MCF 10A (cell line): ENCODE results near the gene MYL6B. TPM values are rescaled to one million over a fixed set of nuclear protein-coding genes. Genes with fewer than 3 reads are reported as not detected.

Source experiments
- BruUV-seq: library from RNA; stranded (reverse); fragments of 400-500 nt; replicated peaks from 2 replicates; lab custom pipeline; 2021; lab: Mats Ljungman, UMichigan
- CTCF ChIA-PET: fragments of 300-600 bp; sonication (Branson Sonifier 250); formaldehyde crosslinking; extraction: SDS; loops from one replicate; lab custom pipeline; 2021; ENCODE audit warnings: antibody characterized with exemption, inconsistent platforms; lab: Yijun Ruan, JAX
- POLR2A ChIA-PET: fragments of 300-600, 350-650 bp; sonication (Branson Sonifier 250); formaldehyde crosslinking; extraction: SDS; loops from one replicate; lab custom pipeline; 2020; ENCODE audit warnings: antibody characterized with exemption, inconsistent platforms; lab: Yijun Ruan, JAX
- DNase-seq: peaks from one replicate; pipeline ENCODE4 v3.0.0-alpha.2; 2018; ENCODE audit not compliant: unreplicated experiment
- H3K27ac Mint-ChIP-seq: one replicate; pipeline ENCODE4 v1.8.0; 2022; ENCODE audit warnings: mild to moderate bottlenecking, low read depth, mixed read lengths; ENCODE audit not compliant: unreplicated experiment
- H3K27me3 Mint-ChIP-seq: one replicate; pipeline ENCODE4 v1.8.0; 2022; ENCODE audit warnings: mixed read lengths; ENCODE audit not compliant: insufficient read depth, unreplicated experiment
- H3K36me3 Mint-ChIP-seq: one replicate; pipeline ENCODE4 v1.8.0; 2022; ENCODE audit warnings: mild to moderate bottlenecking, moderate library complexity, mixed read lengths; ENCODE audit not compliant: insufficient read depth, unreplicated experiment
- H3K4me1 Mint-ChIP-seq: one replicate; pipeline ENCODE4 v1.8.0; 2022; ENCODE audit warnings: mixed read lengths; ENCODE audit not compliant: insufficient read depth, unreplicated experiment
- H3K4me3 Mint-ChIP-seq: one replicate; pipeline ENCODE4 v1.8.0; 2022; ENCODE audit warnings: mild to moderate bottlenecking, moderate library complexity, mixed read lengths; ENCODE audit not compliant: unreplicated experiment
- H3K9me3 Mint-ChIP-seq: one replicate; pipeline ENCODE4 v1.8.0; 2022; ENCODE audit warnings: mixed read lengths; ENCODE audit not compliant: unreplicated experiment
- CTCF ChIP-seq: fragments of 200-600 bp; IDR thresholded peaks from one replicate; pipeline ENCODE4 v1.8.0; 2022; ENCODE audit warnings: antibody characterized with exemption, mild to moderate bottlenecking; ENCODE audit not compliant: unreplicated experiment
- intact Hi-C: fragments of 100-400 bp; cut with micrococcal nuclease; formaldehyde crosslinking; loops from 2 replicates; pipeline ENCODE4 v1.14.1; 2022
- total RNA-seq: library from RNA; stranded (reverse); gene quantifications from 2 replicates; pipeline ENCODE4 v1.2.3, GENCODE V29; 2022

The MYL6B gene
- total RNA-seq, 1 experiment from 2014 or later, result 46.0 TPM

GRCh38 chr12:56160193-56160763, 7.9 kb downstream of the MYL6B start:
- H3K4me3 Mint-ChIP-seq, result peak overlapping the region; percentile 97
- intact Hi-C loops, result no loop called here
- ChIA-PET POLR2A (interaction anchor here (0.7 to 7.6 kb wide), 12 partner anchors 9 to 230 kb away, joined by 3 to 146 read pairs (median 12); partner anchors contain the start of genes COQ10A, ESYT1, MYL6B and RNF41), CTCF (interaction anchor here (1.1 to 6.1 kb wide), 6 partner anchors 24 to 41 kb away, joined by 3 to 36 read pairs (median 10); partner anchors contain the start of genes ESYT1, SMARCC2 and ZC3H10)
- H3K4me1 Mint-ChIP-seq, result peaks cover 26% of the 10 kb centered on the region
- H3K9me3 Mint-ChIP-seq, result no peaks in the 10 kb centered on the region
- TF ChIP-seq CTCF, result no peak
- peak overlapping the region; percentile 100 for H3K27ac Mint-ChIP-seq
- H3K36me3 Mint-ChIP-seq, result peaks cover 81% of the 10 kb centered on the region
- no peak for DNase-seq
- H3K27me3 Mint-ChIP-seq, result no peaks in the 10 kb centered on the region
- no TSS peak for BruUV-seq

GRCh38 chr12:56160894-56161689, 8.7 kb downstream of the MYL6B start:
- Mint-ChIP-seq H3K27ac (peak overlapping the region; percentile 100), H3K27me3 (no peaks in the 10 kb centered on the region), H3K4me3 (peak overlapping the region; percentile 97), H3K9me3 (no peaks in the 10 kb centered on the region), H3K4me1 (peaks cover 26% of the 10 kb centered on the region), H3K36me3 (peaks cover 83% of the 10 kb centered on the region)
- TF ChIP-seq CTCF, result no peak
- POLR2A ChIA-PET, result interaction anchor here (0.6 to 7.6 kb wide), 10 partner anchors 8 to 231 kb away, joined by 3 to 146 read pairs (median 11); partner anchors contain the start of genes ESYT1, MYL6B, RPL41 and SMARCC2
- intact Hi-C loops, result no loop called here
- CTCF ChIA-PET, result interaction anchor here (1.1 to 6.1 kb wide), 7 partner anchors 15 to 61 kb away, joined by 3 to 36 read pairs (median 3); partner anchors contain the start of genes ESYT1, RNF41, SMARCC2 and ZC3H10
- no peak for DNase-seq
- BruUV-seq, result no TSS peak

GRCh38 chr12:56161690-56162351, 9.4 kb downstream of the MYL6B start:
- Mint-ChIP-seq H3K27ac (peak overlapping the region; percentile 29), H3K27me3 (no peaks in the 10 kb centered on the region), H3K9me3 (no peaks in the 10 kb centered on the region), H3K4me1 (peaks cover 26% of the 10 kb centered on the region), H3K4me3 (peak overlapping the region; percentile 97), H3K36me3 (peaks cover 90% of the 10 kb centered on the region)
- CTCF ChIA-PET, result interaction anchor here (0.7 to 6.1 kb wide), 8 partner anchors 14 to 1479 kb away, joined by 3 to 36 read pairs (median 3); partner anchors contain the start of genes ESYT1, RNF41, SMARCC2 and ZC3H10
- intact Hi-C loops, result no loop called here
- no TSS peak for BruUV-seq
- POLR2A ChIA-PET, result interaction anchor here (1.1 to 7.6 kb wide), 5 partner anchors 9 to 43 kb away, joined by 3 to 146 read pairs (median 70); partner anchors contain the start of genes ESYT1, MYL6B, RPL41 and SMARCC2
- DNase-seq, result no peak
- no peak for TF ChIP-seq CTCF
